ENCODE results near the gene SLC24A3. TPM values are rescaled to one million over a fixed set of nuclear protein-coding genes. Genes with fewer than 3 reads are reported as not detected.

SLC24A3 gene
- total RNA-seq, 1 donor from 2014 or later: 0.21 TPM

DNA sequence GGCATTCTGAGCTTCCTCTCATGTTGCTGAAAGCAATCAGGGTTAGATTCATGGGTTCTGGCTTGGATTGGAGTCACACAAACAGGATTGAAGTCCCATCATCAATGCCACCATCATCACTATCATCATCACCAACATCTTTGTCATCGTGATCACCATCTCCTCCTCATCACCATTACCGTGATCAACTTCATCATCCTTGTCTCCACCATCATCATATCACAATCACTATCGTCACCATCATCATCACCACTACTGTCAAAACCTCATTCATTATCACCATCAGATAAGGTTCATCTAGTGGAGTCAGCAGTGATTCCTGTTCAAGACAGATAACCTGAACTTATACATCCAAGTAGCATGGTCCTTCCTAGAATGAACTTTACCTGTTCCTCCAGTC is 351.8 kb downstream of the SLC24A3 start:
- Histone ChIP-seq H3K4me3 (no peak overlapping the region), H2AFZ (replicated peaks) (no peak overlapping the region), H3K9ac (no peak overlapping the region), H3K4me1 (no peaks in the 10 kb centered on the region), H3K9me3 (ENCODE audit: low read depth) (no peaks in the 10 kb centered on the region), H3K4me2 (no peak overlapping the region), H3K27me3 (no peaks in the 10 kb centered on the region), H3K79me2 (ENCODE audit: low read depth) (no peaks in the 10 kb centered on the region), H3K27ac (no peak overlapping the region), H3K36me3 (no peaks in the 10 kb centered on the region), H3F3A (ENCODE audit: low read depth) (no peaks in the 10 kb centered on the region), H4K20me1 (ENCODE audit: low read depth) (no peaks in the 10 kb centered on the region)
- no peaks in the 10 kb centered on the region for H3K36me3 Mint-ChIP-seq
- H3K4me3 Mint-ChIP-seq: no peak overlapping the region
- H3K9me3 Mint-ChIP-seq: no peaks in the 10 kb centered on the region
- peaks cover 4% of the 10 kb centered on the region for H3K27me3 Mint-ChIP-seq (ENCODE audit: insufficient read depth, low read depth)
- H3K27ac Mint-ChIP-seq: no peak overlapping the region
- no peak for TF ChIP-seq EZH2 (IDR thresholded peaks at IDR 0.05)
- no peak for TF ChIP-seq EZH2phosphoT487 (IDR thresholded peaks at IDR 0.05)
- TF ChIP-seq, protein P1, sequence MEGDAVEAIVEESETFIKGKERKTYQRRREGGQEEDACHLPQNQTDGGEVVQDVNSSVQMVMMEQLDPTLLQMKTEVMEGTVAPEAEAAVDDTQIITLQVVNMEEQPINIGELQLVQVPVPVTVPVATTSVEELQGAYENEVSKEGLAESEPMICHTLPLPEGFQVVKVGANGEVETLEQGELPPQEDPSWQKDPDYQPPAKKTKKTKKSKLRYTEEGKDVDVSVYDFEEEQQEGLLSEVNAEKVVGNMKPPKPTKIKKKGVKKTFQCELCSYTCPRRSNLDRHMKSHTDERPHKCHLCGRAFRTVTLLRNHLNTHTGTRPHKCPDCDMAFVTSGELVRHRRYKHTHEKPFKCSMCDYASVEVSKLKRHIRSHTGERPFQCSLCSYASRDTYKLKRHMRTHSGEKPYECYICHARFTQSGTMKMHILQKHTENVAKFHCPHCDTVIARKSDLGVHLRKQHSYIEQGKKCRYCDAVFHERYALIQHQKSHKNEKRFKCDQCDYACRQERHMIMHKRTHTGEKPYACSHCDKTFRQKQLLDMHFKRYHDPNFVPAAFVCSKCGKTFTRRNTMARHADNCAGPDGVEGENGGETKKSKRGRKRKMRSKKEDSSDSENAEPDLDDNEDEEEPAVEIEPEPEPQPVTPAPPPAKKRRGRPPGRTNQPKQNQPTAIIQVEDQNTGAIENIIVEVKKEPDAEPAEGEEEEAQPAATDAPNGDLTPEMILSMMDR (IDR thresholded peaks at IDR 0.05): no peak
- peaks cover 6% of the 10 kb centered on the region for H3K4me1 Mint-ChIP-seq
- DNase-seq (ENCODE audit: low spot score): no peak

- no peak overlapping the region for H2AFZ ChIP-seq (replicated peaks)
- no peaks in the 10 kb centered on the region for H3K9me3 ChIP-seq (ENCODE audit: low read depth)
- Mint-ChIP-seq H3K4me1 (peaks cover 6% of the 10 kb centered on the region), H3K27ac (no peak overlapping the region), H3K9me3 (no peaks in the 10 kb centered on the region), H3K4me3 (no peak overlapping the region), H3K36me3 (no peaks in the 10 kb centered on the region), H3K27me3 (ENCODE audit: insufficient read depth, low read depth) (peaks cover 4% of the 10 kb centered on the region)
- no peak for DNase-seq (ENCODE audit: low spot score)
- H3K27ac ChIP-seq: no peak overlapping the region
- H3K4me2 ChIP-seq: no peak overlapping the region
- no peaks in the 10 kb centered on the region for H3F3A ChIP-seq (ENCODE audit: low read depth)
- TF ChIP-seq EZH2phosphoT487 (IDR thresholded peaks at IDR 0.05) (no peak), EZH2 (IDR thresholded peaks at IDR 0.05) (no peak)
- TF ChIP-seq, protein P1 (IDR thresholded peaks at IDR 0.05): no peak
- H3K4me1 ChIP-seq: no peaks in the 10 kb centered on the region
- no peak overlapping the region for H3K9ac ChIP-seq
- H3K79me2 ChIP-seq (ENCODE audit: low read depth): no peaks in the 10 kb centered on the region
- H3K36me3 ChIP-seq: no peaks in the 10 kb centered on the region
- no peaks in the 10 kb centered on the region for H3K27me3 ChIP-seq
- no peak overlapping the region for H3K4me3 ChIP-seq
- no peaks in the 10 kb centered on the region for H4K20me1 ChIP-seq (ENCODE audit: low read depth)
Measured at GRCh38 chr20:19565736-19566135, 353.3 kb downstream of the SLC24A3 start.

DNA sequence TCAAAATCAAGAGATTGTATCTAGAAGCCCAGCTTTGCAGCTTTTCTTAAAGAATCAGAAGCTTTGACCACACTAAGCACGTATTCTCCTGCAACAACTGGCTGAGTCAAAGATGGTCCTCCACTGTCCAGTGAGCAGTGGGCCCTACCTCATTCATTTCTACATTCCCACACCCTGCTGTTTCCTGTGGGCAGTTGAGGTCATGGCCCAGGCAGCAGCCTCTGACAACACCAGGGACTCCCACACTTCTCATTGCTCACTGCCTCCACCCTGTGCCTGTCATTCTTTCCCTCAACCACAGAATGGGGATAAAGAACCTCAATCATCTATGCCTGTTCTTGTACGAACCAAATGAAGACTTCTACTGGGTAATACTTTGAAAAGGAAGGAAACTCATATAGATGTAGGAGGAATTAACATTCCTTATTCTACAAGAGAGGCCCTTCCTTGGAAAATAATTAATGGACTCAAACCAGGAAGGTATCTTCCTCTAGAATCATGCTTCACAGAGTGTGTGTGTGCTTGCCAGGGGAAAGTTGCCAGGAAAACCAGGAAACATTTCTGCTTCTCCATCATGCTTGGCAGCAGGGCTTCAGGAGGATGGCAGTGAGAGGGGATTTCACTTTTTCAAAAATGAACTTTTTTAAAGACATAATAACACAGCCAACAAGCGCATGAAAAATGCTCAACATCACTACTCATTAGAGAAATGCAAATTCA is 353.9 kb downstream of the SLC24A3 start:
- DNase-seq (ENCODE audit: low spot score): no peak
- Mint-ChIP-seq H3K4me1 (peaks cover 2% of the 10 kb centered on the region), H3K4me3 (no peak overlapping the region), H3K27ac (no peak overlapping the region), H3K36me3 (no peaks in the 10 kb centered on the region), H3K9me3 (no peaks in the 10 kb centered on the region), H3K27me3 (ENCODE audit: insufficient read depth, low read depth) (peaks cover 4% of the 10 kb centered on the region)
- no peaks in the 10 kb centered on the region for H3K36me3 ChIP-seq
- TF ChIP-seq EZH2phosphoT487 (IDR thresholded peaks at IDR 0.05) (no peak), EZH2 (IDR thresholded peaks at IDR 0.05) (no peak)
- TF ChIP-seq, protein P1 (IDR thresholded peaks at IDR 0.05): no peak
- H3K27ac ChIP-seq: no peak overlapping the region
- H4K20me1 ChIP-seq (ENCODE audit: low read depth): no peaks in the 10 kb centered on the region
- H3K79me2 ChIP-seq (ENCODE audit: low read depth): no peaks in the 10 kb centered on the region
- H3K4me2 ChIP-seq: no peak overlapping the region
- H3K9ac ChIP-seq: no peak overlapping the region
- no peak overlapping the region for H2AFZ ChIP-seq (replicated peaks)
- H3K27me3 ChIP-seq: no peaks in the 10 kb centered on the region
- H3K9me3 ChIP-seq (ENCODE audit: low read depth): no peaks in the 10 kb centered on the region
- no peaks in the 10 kb centered on the region for H3F3A ChIP-seq (ENCODE audit: low read depth)
- H3K4me1 ChIP-seq: no peaks in the 10 kb centered on the region
- no peak overlapping the region for H3K4me3 ChIP-seq
